Measurements from ENCODE around the gene KANK4.
"Not testable (repeated sequence)": the region's sequence is repeated elsewhere in the genome, so short reads cannot be mapped to it uniquely, and the experiment has no call there.

DNA sequence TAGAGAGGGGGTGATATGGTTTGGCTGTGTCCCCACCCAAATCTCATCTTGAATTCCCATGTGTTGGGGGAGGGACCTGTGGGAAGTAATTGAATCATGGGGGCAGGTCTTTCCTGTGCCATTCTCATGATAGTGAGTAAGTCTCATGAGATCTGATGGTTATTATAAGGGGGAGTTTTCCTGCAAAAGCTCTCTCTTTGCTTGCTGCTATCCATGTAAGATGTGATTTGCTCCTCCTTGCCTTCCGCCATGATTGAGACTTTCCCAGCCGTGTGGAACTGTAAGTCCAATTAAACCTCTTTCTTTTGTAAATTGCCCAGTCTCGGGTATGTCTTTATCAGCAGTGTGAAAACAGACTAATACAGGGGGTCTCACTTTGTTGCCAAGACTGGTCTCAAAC is 74.9 kb downstream of the KANK4 start:
- TF ChIP-seq, protein P1, sequence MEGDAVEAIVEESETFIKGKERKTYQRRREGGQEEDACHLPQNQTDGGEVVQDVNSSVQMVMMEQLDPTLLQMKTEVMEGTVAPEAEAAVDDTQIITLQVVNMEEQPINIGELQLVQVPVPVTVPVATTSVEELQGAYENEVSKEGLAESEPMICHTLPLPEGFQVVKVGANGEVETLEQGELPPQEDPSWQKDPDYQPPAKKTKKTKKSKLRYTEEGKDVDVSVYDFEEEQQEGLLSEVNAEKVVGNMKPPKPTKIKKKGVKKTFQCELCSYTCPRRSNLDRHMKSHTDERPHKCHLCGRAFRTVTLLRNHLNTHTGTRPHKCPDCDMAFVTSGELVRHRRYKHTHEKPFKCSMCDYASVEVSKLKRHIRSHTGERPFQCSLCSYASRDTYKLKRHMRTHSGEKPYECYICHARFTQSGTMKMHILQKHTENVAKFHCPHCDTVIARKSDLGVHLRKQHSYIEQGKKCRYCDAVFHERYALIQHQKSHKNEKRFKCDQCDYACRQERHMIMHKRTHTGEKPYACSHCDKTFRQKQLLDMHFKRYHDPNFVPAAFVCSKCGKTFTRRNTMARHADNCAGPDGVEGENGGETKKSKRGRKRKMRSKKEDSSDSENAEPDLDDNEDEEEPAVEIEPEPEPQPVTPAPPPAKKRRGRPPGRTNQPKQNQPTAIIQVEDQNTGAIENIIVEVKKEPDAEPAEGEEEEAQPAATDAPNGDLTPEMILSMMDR (IDR thresholded peaks at IDR 0.05), result not testable (repeated sequence)
- not testable (repeated sequence) for TF ChIP-seq POLR2A (IDR thresholded peaks at IDR 0.05)
